Measurements from ENCODE around the gene TRPC4AP.

TRPC4AP gene

DNA sequence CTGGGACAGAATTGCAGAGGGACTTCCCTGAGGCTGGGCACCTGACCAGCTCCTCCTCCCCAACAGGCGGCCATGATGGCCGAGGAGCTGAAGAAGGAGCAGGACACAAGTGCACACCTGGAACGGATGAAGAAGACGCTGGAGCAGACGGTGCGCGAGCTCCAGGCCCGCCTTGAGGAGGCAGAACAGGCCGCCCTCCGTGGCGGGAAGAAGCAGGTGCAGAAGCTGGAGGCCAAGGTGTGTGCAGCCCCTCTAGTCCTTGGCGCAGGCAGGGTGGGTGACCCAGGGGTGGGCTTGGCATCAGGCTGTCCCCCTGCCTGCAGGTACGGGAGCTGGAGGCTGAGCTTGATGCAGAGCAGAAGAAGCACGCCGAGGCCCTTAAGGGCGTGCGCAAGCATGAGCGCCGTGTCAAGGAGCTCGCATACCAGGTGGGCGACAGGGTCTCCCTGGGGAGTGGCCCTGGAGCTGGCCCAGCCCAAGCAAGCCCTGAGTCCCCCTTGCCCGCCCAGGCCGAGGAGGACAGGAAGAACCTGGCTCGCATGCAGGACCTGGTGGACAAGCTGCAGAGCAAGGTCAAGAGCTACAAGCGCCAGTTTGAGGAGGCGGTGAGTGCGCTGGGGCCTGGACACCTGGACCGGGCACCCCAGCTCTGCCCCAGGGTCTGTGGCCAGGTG, 91.5 kb downstream of the TRPC4AP start:
- TF ChIP-seq, protein P1, sequence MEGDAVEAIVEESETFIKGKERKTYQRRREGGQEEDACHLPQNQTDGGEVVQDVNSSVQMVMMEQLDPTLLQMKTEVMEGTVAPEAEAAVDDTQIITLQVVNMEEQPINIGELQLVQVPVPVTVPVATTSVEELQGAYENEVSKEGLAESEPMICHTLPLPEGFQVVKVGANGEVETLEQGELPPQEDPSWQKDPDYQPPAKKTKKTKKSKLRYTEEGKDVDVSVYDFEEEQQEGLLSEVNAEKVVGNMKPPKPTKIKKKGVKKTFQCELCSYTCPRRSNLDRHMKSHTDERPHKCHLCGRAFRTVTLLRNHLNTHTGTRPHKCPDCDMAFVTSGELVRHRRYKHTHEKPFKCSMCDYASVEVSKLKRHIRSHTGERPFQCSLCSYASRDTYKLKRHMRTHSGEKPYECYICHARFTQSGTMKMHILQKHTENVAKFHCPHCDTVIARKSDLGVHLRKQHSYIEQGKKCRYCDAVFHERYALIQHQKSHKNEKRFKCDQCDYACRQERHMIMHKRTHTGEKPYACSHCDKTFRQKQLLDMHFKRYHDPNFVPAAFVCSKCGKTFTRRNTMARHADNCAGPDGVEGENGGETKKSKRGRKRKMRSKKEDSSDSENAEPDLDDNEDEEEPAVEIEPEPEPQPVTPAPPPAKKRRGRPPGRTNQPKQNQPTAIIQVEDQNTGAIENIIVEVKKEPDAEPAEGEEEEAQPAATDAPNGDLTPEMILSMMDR (IDR thresholded peaks at IDR 0.05; ENCODE audit: insufficient read depth, low read length, missing control alignments): no peak
- H3K4me3 ChIP-seq (ENCODE audit: low read depth, low read length): no peak overlapping the region
- ChIA-PET CTCF (interaction anchor here (0.6 to 10.4 kb wide), 8 partner anchors 9 to 207 kb away, joined by 3 to 111 read pairs (median 4); partner anchors contain the start of genes ACSS2 and GGT7), POLR2A (interaction anchor here (0.6 to 1.0 kb wide), 2 partner anchors 46 to 127 kb away, joined by 3 read pairs; no protein-coding TSS in a partner anchor)
- no peak for DNase-seq (ENCODE audit: low read depth, low spot score)

DNA sequence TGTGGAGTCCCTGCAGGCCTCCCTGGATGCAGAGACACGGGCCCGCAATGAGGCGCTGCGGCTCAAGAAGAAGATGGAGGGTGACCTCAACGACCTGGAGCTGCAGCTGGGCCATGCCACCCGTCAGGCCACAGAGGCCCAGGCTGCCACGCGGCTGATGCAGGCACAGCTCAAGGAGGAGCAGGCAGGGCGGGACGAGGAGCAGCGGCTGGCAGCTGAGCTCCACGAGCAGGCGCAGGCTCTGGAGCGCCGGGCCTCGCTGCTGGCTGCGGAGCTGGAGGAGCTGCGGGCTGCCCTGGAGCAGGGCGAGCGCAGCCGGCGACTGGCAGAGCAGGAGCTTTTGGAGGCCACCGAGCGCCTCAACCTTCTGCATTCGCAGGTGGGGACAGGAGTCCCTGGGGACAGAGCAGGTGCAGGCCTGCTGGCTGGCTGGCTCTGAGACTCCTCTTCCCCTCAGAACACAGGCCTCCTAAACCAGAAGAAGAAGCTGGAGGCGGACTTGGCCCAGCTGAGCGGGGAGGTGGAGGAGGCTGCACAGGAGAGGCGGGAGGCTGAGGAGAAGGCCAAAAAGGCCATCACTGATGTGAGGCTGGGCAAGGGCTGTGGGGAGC, 92.2 kb downstream of the TRPC4AP start:
- TF ChIP-seq, protein P1 (IDR thresholded peaks at IDR 0.05; ENCODE audit: insufficient read depth, low read length, missing control alignments): no peak
- H3K4me3 ChIP-seq (ENCODE audit: low read depth, low read length): no peak overlapping the region
- CTCF ChIA-PET: interaction anchor here (0.9 to 10.4 kb wide), 2 partner anchors 96 to 127 kb away, joined by 3 to 111 read pairs; partner anchors contain the start of genes ACSS2 and GGT7
- POLR2A ChIA-PET: interaction anchor here (1.0 kb wide), 1 partner anchor 9 kb away, joined by 3 read pairs; no protein-coding TSS in a partner anchor
- DNase-seq (ENCODE audit: low read depth, low spot score): no peak

DNA sequence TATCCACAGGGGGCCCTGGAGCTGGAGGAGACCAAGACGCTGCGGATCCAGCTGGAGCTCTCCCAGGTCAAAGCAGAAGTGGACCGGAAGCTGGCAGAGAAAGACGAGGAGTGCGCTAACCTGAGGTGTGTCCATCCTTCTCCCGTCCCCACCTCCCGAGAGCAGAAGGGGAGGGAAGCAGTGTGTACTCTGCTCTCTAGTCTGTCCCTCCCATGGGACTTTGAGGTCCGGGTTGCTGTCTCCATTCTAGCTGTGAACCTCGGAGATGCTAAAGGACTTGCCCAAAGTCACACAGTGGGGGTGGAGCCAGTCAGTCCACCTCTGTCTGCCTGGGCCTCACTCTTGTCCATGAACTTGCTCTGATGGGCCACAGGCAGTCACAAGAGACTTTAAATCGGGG, 92.8 kb downstream of the TRPC4AP start:
- ChIA-PET POLR2A (interaction anchor here (1.0 kb wide), 1 partner anchor 9 kb away, joined by 3 read pairs; no protein-coding TSS in a partner anchor), CTCF (interaction anchor here (3.4 to 10.4 kb wide), 2 partner anchors 10 to 126 kb away, joined by 15 to 111 read pairs; partner anchors contain the start of genes ACSS2 and GGT7)
- TF ChIP-seq, protein P1 (IDR thresholded peaks at IDR 0.05; ENCODE audit: insufficient read depth, low read length, missing control alignments): no peak
- DNase-seq (ENCODE audit: low read depth, low spot score): no peak
- H3K4me3 ChIP-seq (ENCODE audit: low read depth, low read length): no peak overlapping the region

DNA sequence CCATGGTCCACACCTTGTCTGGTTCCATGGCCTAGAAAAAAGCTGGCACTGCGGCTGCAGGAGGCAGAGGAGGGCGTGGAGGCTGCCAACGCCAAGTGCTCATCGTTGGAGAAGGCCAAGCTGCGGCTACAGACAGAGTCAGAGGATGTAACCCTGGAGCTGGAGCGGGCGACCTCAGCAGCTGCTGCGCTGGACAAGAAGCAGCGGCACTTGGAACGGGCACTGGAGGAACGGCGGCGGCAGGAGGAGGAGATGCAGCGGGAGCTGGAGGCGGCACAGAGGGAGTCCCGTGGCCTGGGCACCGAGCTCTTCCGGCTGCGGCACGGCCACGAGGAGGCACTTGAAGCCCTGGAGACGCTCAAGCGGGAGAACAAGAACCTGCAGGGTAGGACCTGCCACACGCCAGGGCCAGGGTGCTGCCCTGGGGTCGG, 93.6 kb downstream of the TRPC4AP start:
- CTCF ChIA-PET: interaction anchor here (3.4 to 10.4 kb wide), 2 partner anchors 10 to 126 kb away, joined by 15 to 111 read pairs; partner anchors contain the start of genes ACSS2 and GGT7
- TF ChIP-seq, protein P1 (IDR thresholded peaks at IDR 0.05; ENCODE audit: insufficient read depth, low read length, missing control alignments): no peak
- H3K4me3 ChIP-seq (ENCODE audit: low read depth, low read length): no peak overlapping the region
- no peak for DNase-seq (ENCODE audit: low read depth, low spot score)
- POLR2A ChIA-PET: interaction anchor here (0.5 kb wide), 1 partner anchor 170 kb away, joined by 4 read pairs; no protein-coding TSS in a partner anchor

DNA sequence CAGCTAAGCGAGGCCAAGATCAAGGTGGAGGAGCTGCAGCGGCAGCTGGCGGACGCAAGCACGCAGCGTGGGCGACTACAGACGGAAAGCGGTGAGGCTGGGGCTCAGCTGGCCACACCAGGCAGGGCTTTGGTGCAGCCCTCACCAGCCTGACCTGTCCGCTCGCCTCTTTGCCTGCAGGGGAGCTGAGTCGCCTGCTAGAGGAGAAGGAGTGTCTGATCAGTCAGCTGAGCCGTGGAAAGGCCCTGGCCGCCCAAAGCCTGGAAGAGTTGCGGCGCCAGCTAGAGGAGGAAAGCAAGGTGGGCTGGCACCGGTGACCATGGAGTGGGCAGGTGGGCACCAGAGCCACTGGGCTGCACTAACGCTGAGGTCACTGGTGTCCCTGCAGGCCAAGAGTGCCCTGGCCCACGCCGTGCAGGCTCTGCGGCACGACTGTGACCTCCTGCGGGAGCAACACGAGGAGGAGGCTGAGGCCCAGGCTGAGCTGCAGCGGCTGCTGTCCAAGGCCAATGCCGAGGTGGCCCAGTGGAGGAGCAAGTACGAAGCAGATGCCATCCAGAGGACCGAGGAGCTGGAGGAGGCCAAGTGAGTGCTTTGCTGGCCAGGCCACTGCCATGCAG, 94.2 kb downstream of the TRPC4AP start:
- TF ChIP-seq, protein P1 (IDR thresholded peaks at IDR 0.05; ENCODE audit: insufficient read depth, low read length, missing control alignments): no peak
- no peak overlapping the region for H3K4me3 ChIP-seq (ENCODE audit: low read depth, low read length)
- DNase-seq (ENCODE audit: low read depth, low spot score): no peak
- CTCF ChIA-PET: interaction anchor here (1.1 to 10.4 kb wide), 3 partner anchors 9 to 125 kb away, joined by 3 to 111 read pairs (median 15); partner anchors contain the start of genes ACSS2 and GGT7
- POLR2A ChIA-PET: interaction anchor here (0.5 kb wide), 1 partner anchor 169 kb away, joined by 4 read pairs; no protein-coding TSS in a partner anchor
